Activated CD4-positive, alpha-beta T cell treated with anti-CD3 and anti-CD28 coated beads, Interleukin-2, amount 10 ng/mL, durations not matched to agents 7 days and 5 days (primary cell): ENCODE measurements around the gene PDZD7. TPM values are rescaled to one million over a fixed set of nuclear protein-coding genes. Genes with fewer than 3 reads are reported as not detected.

Experiments
- CTCF ChIA-PET: fragments of 350-600 bp; sonication (Branson Sonifier 250); formaldehyde crosslinking; loops from one replicate; lab custom pipeline; 2021; ENCODE audit warnings: antibody characterized with exemption; lab: Charles Lee
- POLR2A ChIA-PET: fragments of 350-600 bp; sonication (Branson Sonifier 250); formaldehyde crosslinking; loops from one replicate; lab custom pipeline; 2021; ENCODE audit warnings: antibody characterized with exemption; lab: Charles Lee
- DNase-seq: peaks from one replicate; pipeline ENCODE4 v3.0.0-alpha.2; 2020
- H3K27ac Mint-ChIP-seq: one replicate; pipeline ENCODE4 v1.8.0; 2021; ENCODE audit warnings: mild to moderate bottlenecking, moderate library complexity, mixed read lengths
- H3K27me3 Mint-ChIP-seq: one replicate; pipeline ENCODE4 v1.8.0; 2021; ENCODE audit warnings: mixed read lengths
- H3K36me3 Mint-ChIP-seq: one replicate; pipeline ENCODE4 v1.8.0; 2021; ENCODE audit warnings: low read depth, mixed read lengths
- H3K4me1 Mint-ChIP-seq: one replicate; pipeline ENCODE4 v1.8.0; 2021; ENCODE audit warnings: mixed read lengths
- H3K4me3 Mint-ChIP-seq: one replicate; pipeline ENCODE4 v1.8.0; 2021; ENCODE audit warnings: mild to moderate bottlenecking, moderate library complexity, mixed read lengths
- H3K9me3 Mint-ChIP-seq: one replicate; pipeline ENCODE4 v1.8.0; 2021; ENCODE audit warnings: mixed read lengths
- total RNA-seq, 2 experiments: library from RNA; stranded (reverse); gene quantifications; one replicate each; pipeline ENCODE4 v1.2.3, GENCODE V29; 2021

PDZD7 gene
- total RNA-seq, 2 experiments from 2014 or later, result 0.65 to 0.74 TPM

DNA sequence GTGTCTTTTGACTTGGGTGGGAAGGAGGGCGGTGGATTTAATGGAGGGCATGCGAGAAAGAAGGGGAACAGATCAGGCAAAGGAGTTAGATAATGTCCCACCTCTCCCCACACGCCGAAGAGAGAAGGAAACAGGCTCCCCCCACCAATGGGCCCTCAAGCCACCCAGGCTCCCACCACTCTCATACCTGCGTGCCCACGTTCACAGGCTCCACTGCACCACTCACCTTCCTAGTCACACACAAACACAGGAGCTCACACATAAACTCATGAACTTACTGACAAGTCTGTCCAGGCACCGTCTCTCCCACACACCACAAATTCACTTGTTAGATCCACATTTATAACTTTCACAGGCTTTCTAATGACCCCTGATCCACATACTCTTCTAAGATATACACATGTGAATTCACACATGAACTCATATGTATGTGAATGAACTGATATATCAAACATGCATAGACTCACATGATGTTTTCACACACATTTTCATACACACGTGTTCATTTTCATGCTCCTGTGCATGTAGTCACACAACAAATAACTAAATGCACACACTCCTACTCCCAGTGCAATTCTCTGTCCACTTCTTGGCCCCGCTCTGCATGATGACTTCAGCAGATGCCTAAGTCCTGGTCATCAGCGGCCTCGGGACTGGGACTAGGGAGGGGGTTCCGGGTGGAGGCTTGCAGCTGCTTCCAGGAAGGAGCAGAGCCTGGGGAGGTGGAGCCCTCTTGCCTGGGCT, 29.8 kb downstream of the PDZD7 start:
- peaks cover 2% of the 10 kb centered on the region for H3K27me3 Mint-ChIP-seq
- DNase-seq, result no peak
- ChIA-PET CTCF (interaction anchor here (12.7 kb wide), 1 partner anchor 15 kb away, joined by 111 read pairs; no protein-coding TSS in a partner anchor), POLR2A (no interaction called here)
- peak overlapping the region; percentile 54 for H3K4me3 Mint-ChIP-seq
- no peaks in the 10 kb centered on the region for H3K9me3 Mint-ChIP-seq
- H3K4me1 Mint-ChIP-seq, result peaks cover 20% of the 10 kb centered on the region
- peaks cover 2% of the 10 kb centered on the region for H3K36me3 Mint-ChIP-seq
- peak overlapping the region; percentile 27 for H3K27ac Mint-ChIP-seq

DNA sequence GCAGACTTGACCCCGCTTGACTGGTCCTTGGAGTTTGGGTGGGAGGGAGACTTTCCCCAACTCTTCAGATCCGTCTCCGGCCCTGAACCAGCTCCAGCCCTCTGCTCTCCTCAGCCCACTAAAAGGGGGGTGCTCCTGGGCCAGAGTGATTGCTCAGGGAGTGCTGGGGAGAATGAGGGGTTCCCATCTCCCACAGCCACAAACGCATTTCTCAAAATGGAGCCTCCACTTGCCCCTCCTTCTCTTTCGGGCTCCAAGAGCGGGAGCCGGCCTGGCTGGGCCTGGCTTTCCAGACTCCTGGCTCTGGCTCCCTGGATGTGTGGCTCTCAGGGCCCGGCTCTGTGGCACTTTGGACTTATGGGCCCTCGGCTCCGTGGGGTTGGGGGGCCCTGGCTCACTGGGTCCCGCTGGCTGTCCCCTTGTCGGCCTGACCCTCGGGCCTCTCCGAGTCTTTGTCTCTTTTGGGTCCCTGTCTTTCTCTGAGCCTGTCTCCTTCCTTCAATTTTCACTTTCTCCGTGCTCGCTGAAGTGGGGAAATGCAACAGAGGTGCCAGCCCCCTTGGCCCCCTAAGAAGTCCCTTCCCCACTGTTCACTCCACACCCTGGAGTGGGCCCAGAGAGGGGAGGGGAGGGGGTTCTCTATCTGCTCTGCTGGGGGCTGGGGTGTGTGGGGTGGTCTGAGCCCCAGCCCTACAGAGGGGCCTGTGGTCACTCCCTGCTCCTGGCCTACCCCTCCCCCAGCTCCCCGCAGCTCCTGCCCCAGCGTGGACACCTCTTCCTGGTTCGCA, 30.6 kb downstream of the PDZD7 start:
- Mint-ChIP-seq H3K4me1 (peaks cover 26% of the 10 kb centered on the region), H3K36me3 (peaks cover 2% of the 10 kb centered on the region), H3K27ac (peak overlapping the region; percentile 68), H3K4me3 (peak overlapping the region; percentile 54), H3K9me3 (no peaks in the 10 kb centered on the region), H3K27me3 (peaks cover 2% of the 10 kb centered on the region)
- ChIA-PET POLR2A (no interaction called here), CTCF (interaction anchor here (0.9 to 12.7 kb wide), 6 partner anchors 10 to 52 kb away, joined by 3 to 111 read pairs (median 3); no protein-coding TSS in a partner anchor)
- DNase-seq, result no peak

DNA sequence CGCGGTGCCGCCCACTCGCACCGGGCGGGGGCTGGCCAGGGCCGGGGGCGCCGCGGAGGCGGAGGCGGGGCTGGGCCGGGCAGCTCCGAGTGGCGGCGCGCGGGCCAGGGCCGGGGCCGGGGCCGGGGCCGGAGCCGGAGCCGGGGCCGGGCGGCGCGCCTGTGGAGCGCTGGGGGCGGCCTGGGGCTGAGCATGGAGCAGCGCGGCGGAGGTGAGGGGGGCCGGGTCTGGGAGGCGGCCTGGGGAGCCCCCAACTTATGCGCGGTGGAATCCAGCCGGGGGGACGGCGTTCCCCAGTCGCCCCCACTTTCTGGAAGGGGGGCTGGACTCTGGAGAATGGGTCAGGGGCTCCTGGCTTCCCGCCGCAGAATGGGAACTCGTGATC, 31.2 kb downstream of the PDZD7 start, which contains the start of gene LZTS2:
LZTS2 (plus strand) TSS at position 67 of the 385 bp plus-strand sequence. CDS start 2,731 bp downstream, outside the sequence.
- CTCF ChIA-PET, result interaction anchor here (0.7 to 12.7 kb wide), 10 partner anchors 8 to 52 kb away, joined by 3 to 111 read pairs (median 3); no protein-coding TSS in a partner anchor

DNA sequence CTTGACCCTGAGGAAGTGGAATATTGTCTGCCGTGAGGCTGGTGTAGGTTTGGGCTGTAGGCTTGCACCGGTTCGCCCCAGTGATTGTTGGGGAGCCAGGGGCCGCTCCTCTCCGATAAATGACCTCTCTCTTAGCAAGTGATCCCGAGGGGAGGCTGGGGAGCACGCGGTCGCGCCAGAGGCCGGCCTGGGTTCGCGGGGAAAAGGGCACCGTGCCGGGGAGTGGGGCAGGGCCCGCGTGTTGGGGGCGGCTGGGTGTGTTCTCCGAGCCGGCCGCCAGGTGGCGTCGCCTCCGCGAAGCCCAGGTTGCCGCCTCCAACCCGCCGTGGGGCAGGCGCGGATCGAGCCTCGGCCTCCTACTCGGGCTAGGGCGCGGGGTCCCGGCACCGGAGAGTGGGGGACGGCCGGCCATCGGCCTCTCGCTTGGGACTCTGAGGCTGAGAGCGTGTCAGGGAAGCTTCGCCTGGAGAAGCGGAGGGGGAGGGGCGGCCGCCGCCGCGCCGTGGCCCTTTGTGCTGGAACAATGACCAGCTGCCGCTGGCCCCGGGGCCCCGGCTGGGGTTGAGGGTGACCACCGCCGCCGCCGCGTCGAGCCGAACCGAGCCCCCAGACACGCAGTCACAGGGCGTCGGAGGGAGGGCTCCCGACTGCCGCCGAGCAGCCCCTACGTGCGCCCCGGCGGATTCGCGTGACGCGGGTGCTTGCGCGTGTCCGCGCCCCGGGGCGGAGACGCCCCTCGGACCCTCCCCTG, 31.8 kb downstream of the PDZD7 start:
- ChIA-PET CTCF (interaction anchor here (0.7 to 12.7 kb wide), 12 partner anchors 8 to 85 kb away, joined by 3 to 111 read pairs (median 3); partner anchors contain the start of genes PDZD7 and SFXN3), POLR2A (no interaction called here)
- H3K27me3 Mint-ChIP-seq, result peaks cover 2% of the 10 kb centered on the region
- peak overlapping the region; percentile 88 for H3K27ac Mint-ChIP-seq
- peak overlapping the region; percentile 80 for H3K4me3 Mint-ChIP-seq
- no peaks in the 10 kb centered on the region for H3K9me3 Mint-ChIP-seq
- peaks cover 2% of the 10 kb centered on the region for H3K36me3 Mint-ChIP-seq
- peaks cover 27% of the 10 kb centered on the region for H3K4me1 Mint-ChIP-seq
- peak; percentile 73 for DNase-seq

More for the DNA sequence above, 31.2 kb downstream of the PDZD7 start, which contains the start of gene LZTS2:
- Mint-ChIP-seq H3K36me3 (peaks cover 2% of the 10 kb centered on the region), H3K4me1 (peaks cover 27% of the 10 kb centered on the region), H3K4me3 (peak within 1 kb of the TSS; percentile 80), H3K9me3 (no peaks in the 10 kb centered on the region), H3K27me3 (peaks cover 2% of the 10 kb centered on the region), H3K27ac (peak within 1 kb of the TSS; percentile 88)
- POLR2A ChIA-PET, result no interaction called here
- DNase-seq, result no peak

DNA sequence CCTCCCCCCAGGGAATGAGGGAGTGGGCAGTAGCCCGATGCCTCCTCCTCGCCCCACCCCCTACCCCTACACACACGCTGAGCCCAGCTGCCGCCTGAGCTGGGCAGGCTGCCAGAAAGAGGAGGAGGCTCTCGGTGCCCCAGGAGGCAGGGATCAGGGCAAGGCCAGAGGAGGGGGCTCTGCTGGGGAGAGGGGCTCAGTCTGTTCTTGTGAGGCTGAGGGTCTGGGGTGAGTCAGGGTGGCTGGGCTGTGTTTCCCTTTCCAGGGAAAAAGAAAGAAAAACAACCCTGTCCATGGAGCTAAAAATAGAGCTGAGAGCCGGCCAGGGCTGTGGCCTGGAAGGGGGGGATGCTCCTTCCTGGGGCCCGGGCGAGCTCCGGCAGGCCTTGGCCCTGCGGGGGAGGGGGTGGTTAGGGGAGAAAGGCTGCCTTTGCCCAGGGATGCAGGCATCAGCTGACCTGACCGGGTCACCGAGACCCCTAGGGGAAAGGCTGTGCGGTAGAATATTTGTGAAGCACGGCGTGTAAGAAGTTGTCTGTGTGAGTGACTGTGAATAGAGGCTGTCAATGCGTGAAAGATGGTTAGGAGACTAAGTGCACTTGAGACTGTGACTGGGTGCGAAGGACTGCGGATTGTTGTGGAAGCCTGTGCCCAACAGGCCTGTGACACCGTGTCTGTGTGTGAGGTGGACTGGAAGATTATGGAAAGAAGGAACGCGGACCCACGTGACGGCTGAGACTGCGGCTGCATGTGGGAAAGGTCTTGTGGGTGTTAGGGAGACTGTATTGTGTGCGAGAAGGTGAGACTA, 32.5 kb downstream of the PDZD7 start:
- Mint-ChIP-seq H3K4me3 (peak overlapping the region; percentile 80), H3K9me3 (no peaks in the 10 kb centered on the region), H3K27me3 (peaks cover 2% of the 10 kb centered on the region), H3K27ac (peak overlapping the region; percentile 88), H3K4me1 (peaks cover 27% of the 10 kb centered on the region), H3K36me3 (peaks cover 2% of the 10 kb centered on the region)
- CTCF ChIA-PET, result interaction anchor here (0.5 to 12.7 kb wide), 18 partner anchors 9 to 473 kb away, joined by 3 to 111 read pairs (median 4); partner anchors contain the start of genes PDZD7, SFXN3 and SLF2
- DNase-seq, result peak; percentile 65
- POLR2A ChIA-PET, result no interaction called here

DNA sequence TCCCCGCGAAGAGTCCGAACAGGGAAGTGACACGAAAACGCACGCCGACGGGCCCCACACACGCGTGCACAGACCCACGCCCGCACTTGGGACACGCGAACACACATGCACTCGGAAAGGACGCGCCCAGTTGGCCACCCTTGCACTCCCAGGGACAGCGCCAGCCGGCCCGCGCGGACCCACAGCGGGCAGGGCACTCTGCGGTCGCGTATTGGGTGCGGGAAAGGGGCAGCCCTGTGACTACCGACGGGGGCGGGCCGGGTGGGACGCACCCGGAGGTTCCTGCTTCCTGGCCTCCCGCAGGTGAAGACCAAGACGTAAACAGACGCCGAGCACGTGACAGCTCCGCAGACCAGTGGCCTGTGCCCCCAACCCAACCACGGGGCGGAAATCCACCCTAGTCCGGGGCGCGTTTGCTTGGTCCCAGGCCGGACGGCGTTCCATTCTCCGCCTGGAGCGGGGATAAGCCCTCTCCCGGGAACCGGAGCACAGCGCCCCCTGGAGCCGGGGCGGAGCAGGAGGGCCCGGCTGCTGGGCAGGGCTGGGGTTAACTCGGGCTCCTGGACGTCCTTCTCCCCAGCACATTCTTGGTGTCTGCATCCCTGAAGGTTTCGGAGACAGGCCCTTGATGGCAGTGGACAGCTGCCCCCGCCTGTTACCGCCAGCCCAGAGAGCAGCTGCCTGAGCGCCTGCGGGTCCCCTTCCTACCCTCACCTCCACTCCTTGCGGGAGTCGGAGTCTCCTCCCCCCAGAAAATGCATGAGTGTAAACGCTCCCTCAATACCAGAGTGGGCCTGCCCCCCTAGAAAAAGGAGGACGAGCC, 33.4 kb downstream of the PDZD7 start:
- Mint-ChIP-seq H3K4me1 (peaks cover 27% of the 10 kb centered on the region), H3K4me3 (peak overlapping the region; percentile 80), H3K36me3 (peaks cover 2% of the 10 kb centered on the region), H3K9me3 (no peaks in the 10 kb centered on the region), H3K27ac (peak overlapping the region; percentile 95), H3K27me3 (peaks cover 2% of the 10 kb centered on the region)
- ChIA-PET CTCF (interaction anchor here (0.5 to 12.7 kb wide), 20 partner anchors 9 to 472 kb away, joined by 3 to 111 read pairs (median 4); partner anchors contain the start of genes KAZALD1, PDZD7, SFXN3 and SLF2), POLR2A (no interaction called here)
- DNase-seq, result peak; percentile 69

DNA sequence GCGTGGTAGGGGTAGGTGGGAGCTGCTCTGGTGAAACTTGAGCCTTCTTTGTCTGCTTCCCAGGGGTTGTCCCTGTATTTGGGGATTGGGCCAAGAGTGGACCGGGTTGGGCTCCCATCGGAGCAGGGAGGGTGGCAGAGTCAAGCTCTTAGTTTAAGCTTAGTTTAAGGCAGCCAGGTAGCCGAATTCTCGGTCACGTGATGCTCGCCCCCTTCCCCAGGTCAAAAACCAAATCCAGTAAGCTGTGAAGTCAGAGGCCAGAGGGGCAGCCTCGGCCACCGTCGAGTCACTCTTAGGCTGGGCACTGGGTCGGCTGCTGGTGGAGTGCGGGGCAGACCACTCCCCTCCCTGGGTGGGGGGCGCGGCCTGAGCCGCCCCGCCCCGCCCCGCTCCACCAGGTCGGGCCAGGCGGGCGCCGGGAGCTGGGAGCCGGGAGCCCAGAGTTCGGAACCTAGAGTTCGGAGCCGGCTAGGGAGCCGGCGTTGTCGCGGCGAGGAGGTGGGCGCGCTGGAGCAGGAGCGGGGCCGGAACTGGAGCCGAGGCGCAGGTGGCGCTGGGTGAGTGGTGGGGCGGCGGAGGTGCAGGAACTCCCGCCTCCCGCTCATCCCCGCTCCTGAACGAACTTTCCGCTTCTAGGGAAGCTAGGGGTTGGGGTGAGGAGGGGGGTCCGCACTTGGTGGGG, 34.1 kb downstream of the PDZD7 start:
- peaks cover 27% of the 10 kb centered on the region for H3K4me1 Mint-ChIP-seq
- peaks cover 3% of the 10 kb centered on the region for H3K36me3 Mint-ChIP-seq
- ChIA-PET POLR2A (no interaction called here), CTCF (interaction anchor here (0.8 to 12.7 kb wide), 13 partner anchors 8 to 64 kb away, joined by 3 to 111 read pairs (median 5); partner anchors contain the start of genes KAZALD1, PDZD7 and SFXN3)
- H3K27ac Mint-ChIP-seq, result peak overlapping the region; percentile 95
- peaks cover 2% of the 10 kb centered on the region for H3K27me3 Mint-ChIP-seq
- H3K4me3 Mint-ChIP-seq, result peak overlapping the region; percentile 80
- H3K9me3 Mint-ChIP-seq, result no peaks in the 10 kb centered on the region
- peak; percentile 43 for DNase-seq

DNA sequence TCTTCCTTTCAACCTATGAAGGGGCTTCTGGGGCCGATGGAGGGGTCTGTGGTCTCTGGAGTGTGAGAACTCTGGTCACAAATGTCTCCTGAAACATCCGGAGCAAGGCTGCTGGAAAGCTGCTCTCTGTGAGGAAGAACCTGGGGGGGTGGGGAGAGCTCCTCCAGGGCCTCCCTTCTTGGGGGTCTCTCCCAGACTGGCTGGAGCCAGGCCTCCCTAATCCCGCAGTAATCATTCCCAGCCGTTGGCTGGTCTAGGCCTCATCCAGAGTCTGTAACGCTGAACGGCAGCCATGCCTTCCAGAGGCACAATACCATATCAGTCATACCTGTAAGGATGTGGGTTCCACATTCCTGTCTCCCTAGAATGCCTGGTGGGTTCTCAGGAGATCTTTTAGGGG, 35.7 kb downstream of the PDZD7 start:
- no peak for DNase-seq
- ChIA-PET POLR2A (no interaction called here), CTCF (interaction anchor here (1.5 to 12.7 kb wide), 2 partner anchors 21 to 32 kb away, joined by 3 to 111 read pairs; no protein-coding TSS in a partner anchor)
- Mint-ChIP-seq H3K4me1 (peaks cover 28% of the 10 kb centered on the region), H3K36me3 (peaks cover 14% of the 10 kb centered on the region), H3K4me3 (no peak overlapping the region), H3K27ac (no peak overlapping the region), H3K27me3 (no peaks in the 10 kb centered on the region), H3K9me3 (no peaks in the 10 kb centered on the region)

DNA sequence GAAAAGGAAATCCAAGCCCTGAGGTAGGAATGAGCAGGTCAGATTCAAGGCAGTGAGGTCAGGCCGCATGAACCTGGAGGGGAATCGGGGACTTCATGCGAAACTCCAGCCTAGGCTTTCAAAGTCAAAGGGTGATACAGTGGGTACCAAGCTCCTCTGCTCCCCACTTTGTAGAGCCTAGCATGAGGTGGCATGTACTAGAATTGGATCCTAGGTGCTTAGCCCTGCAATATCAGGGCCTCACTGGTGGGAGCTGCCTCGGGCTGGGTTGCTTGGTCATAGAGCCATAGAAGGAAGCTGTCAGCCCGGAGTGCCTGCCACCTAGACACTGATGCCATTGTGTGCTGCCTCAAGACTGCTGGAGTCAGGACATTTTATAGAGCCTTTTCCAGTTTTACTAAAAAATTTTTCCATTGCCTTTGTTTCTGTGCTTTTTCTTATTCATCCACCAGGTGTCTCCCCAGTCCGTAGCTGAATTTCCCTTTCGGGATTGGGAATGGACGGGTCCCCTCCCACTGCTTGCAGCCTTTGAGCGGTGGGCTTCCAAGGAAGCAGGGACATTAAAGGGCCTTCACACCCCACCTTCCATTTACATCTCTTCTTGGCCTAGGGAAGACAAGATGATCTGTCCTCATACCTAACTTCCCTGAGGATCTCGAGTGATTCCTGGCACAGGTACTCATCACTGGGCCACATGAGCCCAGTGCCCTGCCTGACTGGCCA, 36.8 kb downstream of the PDZD7 start:
- no peak for DNase-seq
- H3K4me1 Mint-ChIP-seq, result peaks cover 29% of the 10 kb centered on the region
- no peaks in the 10 kb centered on the region for H3K27me3 Mint-ChIP-seq
- peak overlapping the region; percentile 66 for H3K27ac Mint-ChIP-seq
- POLR2A ChIA-PET, result no interaction called here
- peaks cover 16% of the 10 kb centered on the region for H3K36me3 Mint-ChIP-seq
- H3K4me3 Mint-ChIP-seq, result no peak overlapping the region
- H3K9me3 Mint-ChIP-seq, result no peaks in the 10 kb centered on the region
- CTCF ChIA-PET, result interaction anchor here (0.8 kb wide), 1 partner anchor 82 kb away, joined by 3 read pairs; the partner anchor contains the start of gene SLF2

DNA sequence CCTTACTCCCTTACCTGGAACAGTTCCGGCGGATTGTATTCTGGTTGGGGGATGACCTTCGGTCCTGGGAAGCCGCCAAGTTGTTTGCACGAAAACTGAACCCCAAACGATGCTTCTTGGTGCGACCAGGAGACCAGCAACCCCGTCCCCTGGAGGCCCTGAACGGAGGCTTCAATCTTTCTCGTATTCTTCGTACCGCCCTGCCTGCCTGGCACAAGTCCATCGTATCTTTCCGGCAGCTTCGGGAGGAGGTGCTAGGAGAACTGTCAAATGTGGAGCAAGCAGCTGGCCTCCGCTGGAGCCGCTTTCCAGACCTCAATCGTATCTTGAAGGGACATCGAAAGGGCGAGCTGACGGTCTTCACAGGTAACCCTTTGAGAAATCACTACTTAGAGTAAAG, 41.8 kb downstream of the PDZD7 start:
- POLR2A ChIA-PET, result no interaction called here
- no peaks in the 10 kb centered on the region for H3K27me3 Mint-ChIP-seq
- no peak overlapping the region for H3K27ac Mint-ChIP-seq
- DNase-seq, result no peak
- H3K36me3 Mint-ChIP-seq, result peaks cover 23% of the 10 kb centered on the region
- H3K9me3 Mint-ChIP-seq, result no peaks in the 10 kb centered on the region
- H3K4me3 Mint-ChIP-seq, result no peak overlapping the region
- H3K4me1 Mint-ChIP-seq, result peaks cover 42% of the 10 kb centered on the region
- CTCF ChIA-PET, result interaction anchor here (1.6 to 1.9 kb wide), 2 partner anchors 8 to 22 kb away, joined by 3 to 14 read pairs; no protein-coding TSS in a partner anchor
